NK-92 treated with Interleukin-12 subunit alpha and Interleukin-12 subunit beta, amount 100 ng/mL, for 24 hours (cell line): Measurements from ENCODE around the gene ZNF487.
"Not testable (repeated sequence)": the region's sequence is repeated elsewhere in the genome, so short reads cannot be mapped to it uniquely, and the experiment has no call there.

Experiments used
- DNase-seq: peaks from one replicate; lab custom pipeline; 2025; lab: John Stamatoyannopoulos, UW

ZNF487 gene

GRCh38 chr10:43436291-43437140 is at the start of gene ZNF487:
TSS of gene ZNF487 (plus strand) at chr10:43437111. CDS start at chr10:43475814, 38,703 bp downstream.
- peak; percentile 78 for DNase-seq

GRCh38 chr10:43387678-43388032 is 49.3 kb upstream of the ZNF487 start:
- no peak for DNase-seq

GRCh38 chr10:43389867-43390266 is 47.0 kb upstream of the ZNF487 start:
- DNase-seq: no peak

- no peak for DNase-seq
Measured at GRCh38 chr10:43390333-43390732, 46.6 kb upstream of the ZNF487 start.

GRCh38 chr10:43390759-43391158 is 46.2 kb upstream of the ZNF487 start:
- no peak for DNase-seq

- no peak for DNase-seq
Measured at GRCh38 chr10:43391496-43391895, 45.4 kb upstream of the ZNF487 start.

GRCh38 chr10:43392748-43393147 is 44.2 kb upstream of the ZNF487 start:
- DNase-seq: no peak

- DNase-seq: not testable (repeated sequence)
Measured at GRCh38 chr10:43393186-43393585, 43.7 kb upstream of the ZNF487 start.

GRCh38 chr10:43393606-43394360 is 43.1 kb upstream of the ZNF487 start:
- DNase-seq: no peak

- no peak for DNase-seq
Measured at GRCh38 chr10:43394868-43395267, 42.0 kb upstream of the ZNF487 start.

- DNase-seq: no peak
Measured at GRCh38 chr10:43395571-43396060, 41.3 kb upstream of the ZNF487 start.

- peak; percentile 75 for DNase-seq
Measured at GRCh38 chr10:43396061-43396927, 40.6 kb upstream of the ZNF487 start.

- DNase-seq: peak; percentile 78
Measured at GRCh38 chr10:43396928-43397624, 39.8 kb upstream of the ZNF487 start.

- no peak for DNase-seq
Measured at GRCh38 chr10:43398939-43399319, 38.0 kb upstream of the ZNF487 start.

GRCh38 chr10:43399320-43400310 is 37.3 kb upstream of the ZNF487 start:
- no peak for DNase-seq

- no peak for DNase-seq
Measured at GRCh38 chr10:43401627-43402026, 35.3 kb upstream of the ZNF487 start.

- DNase-seq: no peak
Measured at GRCh38 chr10:43402176-43402575, 34.7 kb upstream of the ZNF487 start.

- DNase-seq: no peak
Measured at GRCh38 chr10:43402880-43403452, 33.9 kb upstream of the ZNF487 start.

GRCh38 chr10:43403911-43404703 is 32.8 kb upstream of the ZNF487 start:
- no peak for DNase-seq
